GM23248 (cell line): ENCODE results near the gene KIF1B. TPM values are rescaled to one million over a fixed set of nuclear protein-coding genes. Genes with fewer than 3 reads are reported as not detected.
A peak's percentile ranks its signal among the peaks of the same experiment; 100 is the strongest.

Source experiments
- DNase-seq: peaks from one replicate; pipeline ENCODE4 v3.0.0-alpha.2; 2015
- H2AFZ ChIP-seq: fragments of 200-600 bp; sonication (generic); 2 replicates; pipeline ENCODE4 v1.6.1; 2016; ENCODE audit warnings: antibody characterized with exemption
- H3F3A ChIP-seq: fragments of 200-600 bp; sonication (generic); 2 replicates; pipeline ENCODE4 v1.6.1; 2016; ENCODE audit warnings: mild to moderate bottlenecking, antibody characterized with exemption, mixed run types; ENCODE audit not compliant: insufficient read depth
- H3K27ac ChIP-seq: fragments of 200-600 bp; sonication (generic); 2 replicates; pipeline ENCODE4 v1.5.1; 2016; ENCODE audit warnings: mild to moderate bottlenecking
- H3K27me3 ChIP-seq: fragments of 200-600 bp; sonication (generic); replicated peaks from 2 replicates; pipeline ENCODE4 v1.6.1; 2016; ENCODE audit warnings: mild to moderate bottlenecking; ENCODE audit not compliant: insufficient read depth
- H3K36me3 ChIP-seq: fragments of 200-600 bp; sonication (generic); 2 replicates; pipeline ENCODE4 v1.6.1; 2016; ENCODE audit warnings: low read depth, mild to moderate bottlenecking
- H3K4me1 ChIP-seq: fragments of 200-600 bp; sonication (generic); 2 replicates; pipeline ENCODE4 v1.6.1; 2016; ENCODE audit warnings: mild to moderate bottlenecking; ENCODE audit not compliant: insufficient read depth
- H3K4me2 ChIP-seq: fragments of 200-600 bp; sonication (generic); one replicate; pipeline ENCODE4 v1.6.1; 2016; ENCODE audit warnings: mild to moderate bottlenecking; ENCODE audit not compliant: unreplicated experiment
- H3K4me3 ChIP-seq: fragments of 200-600 bp; sonication (generic); 2 replicates; pipeline ENCODE4 v1.5.1; 2016; ENCODE audit warnings: mild to moderate bottlenecking
- H3K79me2 ChIP-seq: fragments of 200-600 bp; sonication (generic); 2 replicates; pipeline ENCODE4 v1.6.1; 2016; ENCODE audit warnings: mild to moderate bottlenecking; ENCODE audit not compliant: insufficient read depth
- H3K9ac ChIP-seq: fragments of 200-600 bp; sonication (generic); 2 replicates; pipeline ENCODE4 v1.6.1; 2016; ENCODE audit warnings: mild to moderate bottlenecking
- H3K9me2 ChIP-seq: fragments of 200-600 bp; sonication (generic); 2 replicates; pipeline ENCODE4 v1.6.1; 2016; ENCODE audit warnings: mixed run types, mild to moderate bottlenecking, moderate library complexity; ENCODE audit not compliant: insufficient read depth
- H3K9me3 ChIP-seq: fragments of 200-600 bp; sonication (generic); one replicate; pipeline ENCODE4 v1.6.1; 2017; ENCODE audit warnings: low read depth
- H4K20me1 ChIP-seq: fragments of 200-600 bp; sonication (generic); 2 replicates; pipeline ENCODE4 v1.6.0; 2016; ENCODE audit not compliant: insufficient read depth
- EZH2 ChIP-seq: fragments of 200-600 bp; sonication (generic); IDR thresholded peaks from 2 replicates; pipeline ENCODE4 v1.6.1; 2018; ENCODE audit warnings: antibody characterized with exemption, mild to moderate bottlenecking; ENCODE audit not compliant: insufficient read depth, poor library complexity, severe bottlenecking
- EZH2phosphoT487 ChIP-seq: fragments of 200-600 bp; sonication (generic); IDR thresholded peaks from 2 replicates; pipeline ENCODE4 v1.6.1; 2018; ENCODE audit warnings: antibody characterized with exemption, moderate library complexity, mild to moderate bottlenecking, low read depth; ENCODE audit not compliant: insufficient read depth
- WGBS, 2 experiments: methylation state at CpG; one replicate each; pipeline ENCODE4 v1.1.6; 2015 to 2017; ENCODE audit warnings: low lambda C conversion rate in 2 of 2, low coverage in 1 of 2; ENCODE audit errors: missing lambda C conversion rate in 2 of 2; 5-methylcytosine and 5-hydroxymethylcytosine counted together
- in situ Hi-C: fragments of 300-500 bp; cut with MboI; formaldehyde crosslinking; loops from 2 replicates; pipeline ENCODE4 v1.15.0; 2020
- polyA plus RNA-seq: library from polyadenylated mRNA; unstranded; fragments of >200 nt; fragmentation: Nextera tagmentation; extraction: Ambion mirVana; gene quantifications from 2 replicates; pipeline ENCODE4 v1.2.1, GENCODE V29; 2016
- total RNA-seq: library from RNA; depleted of rRNA; stranded (reverse); fragments of >200 nt; shearing (Covaris generic); gene quantifications from 2 replicates; pipeline ENCODE4 v1.2.3, GENCODE V29; 2014

The KIF1B gene
- total and polyA plus RNA-seq, 2 experiments from 2014 or later: 14.8 to 24.8 TPM

GRCh38 chr1:10400013-10400412 is 189.6 kb downstream of the KIF1B start:
- no peak for DNase-seq
- Histone ChIP-seq H3K27me3 (no peaks in the 10 kb centered on the region), H3K4me1 (peaks cover 38% of the 10 kb centered on the region), H3K4me2 (peak overlapping the region; percentile 93), H4K20me1 (no peaks in the 10 kb centered on the region), H2AFZ (peak overlapping the region; percentile 77), H3K27ac (peak overlapping the region; percentile 57), H3K9me3 (no peaks in the 10 kb centered on the region), H3K36me3 (peaks cover 10% of the 10 kb centered on the region; the same call in 1 of the 2 replicates), H3K79me2 (peaks cover 24% of the 10 kb centered on the region), H3K9me2 (no peaks in the 10 kb centered on the region), H3K9ac (peak overlapping the region; percentile 80), H3F3A (peaks cover 27% of the 10 kb centered on the region), H3K4me3 (peak overlapping the region; percentile 83)
- TF ChIP-seq EZH2phosphoT487: no peak
- no peak for TF ChIP-seq EZH2
- 24 to 27% methylated on average over 8 of the region's 8 CpGs for WGBS, 2 experiments
- in situ Hi-C loops: no loop called here

- Histone ChIP-seq H4K20me1 (no peaks in the 10 kb centered on the region), H3K9ac (0 out of 2 replicates have a peak overlapping the region, but pooled peaks have one; percentile 80), H3K4me3 (no peak overlapping the region), H3K9me3 (no peaks in the 10 kb centered on the region), H3K27me3 (no peaks in the 10 kb centered on the region), H3K9me2 (no peaks in the 10 kb centered on the region), H3K79me2 (peaks cover 24% of the 10 kb centered on the region), H2AFZ (no peak overlapping the region), H3F3A (peaks cover 27% of the 10 kb centered on the region), H3K4me2 (peak overlapping the region; percentile 93), H3K36me3 (peaks cover 14% of the 10 kb centered on the region), H3K27ac (peak overlapping the region; percentile 30; the same call in 1 of the 2 replicates), H3K4me1 (peaks cover 38% of the 10 kb centered on the region)
- in situ Hi-C loops: no loop called here
- TF ChIP-seq EZH2 (no peak), EZH2phosphoT487 (no peak)
- DNase-seq: peak; percentile 66
- WGBS, 2 experiments: 44 to 59% methylated on average over 1 of the region's 1 CpG
These were observed 190.9 kb downstream of the KIF1B start for GRCh38 chr1:10401281-10401680.

- Histone ChIP-seq H3K9me2 (no peaks in the 10 kb centered on the region), H3F3A (peaks cover 27% of the 10 kb centered on the region), H3K36me3 (peaks cover 19% of the 10 kb centered on the region), H3K4me1 (peaks cover 38% of the 10 kb centered on the region), H3K79me2 (peaks cover 24% of the 10 kb centered on the region), H2AFZ (no peak overlapping the region), H3K27ac (peak overlapping the region; percentile 62), H3K9me3 (no peaks in the 10 kb centered on the region), H4K20me1 (no peaks in the 10 kb centered on the region), H3K4me2 (no peak overlapping the region), H3K27me3 (no peaks in the 10 kb centered on the region), H3K9ac (no peak overlapping the region), H3K4me3 (no peak overlapping the region)
- in situ Hi-C loops: no loop called here
- peak; percentile 25 for DNase-seq
- TF ChIP-seq EZH2 (no peak), EZH2phosphoT487 (no peak)
- WGBS, 2 experiments: 97 to 99% methylated on average over 9 of the region's 9 CpGs
These were observed 192.4 kb downstream of the KIF1B start for GRCh38 chr1:10402729-10403274.

GRCh38 chr1:10407201-10407600 is 196.8 kb downstream of the KIF1B start:
- Histone ChIP-seq H3K9me2 (no peaks in the 10 kb centered on the region), H3F3A (peaks cover 12% of the 10 kb centered on the region; the same call in 1 of the 2 replicates), H3K9ac (no peak overlapping the region), H3K36me3 (peaks cover 39% of the 10 kb centered on the region), H4K20me1 (no peaks in the 10 kb centered on the region), H3K27ac (no peak overlapping the region), H3K79me2 (0 out of 2 replicates have a peak, but pooled peaks cover under 1% of the 10 kb centered on the region), H3K4me1 (peaks cover 14% of the 10 kb centered on the region), H3K27me3 (no peaks in the 10 kb centered on the region), H3K9me3 (no peaks in the 10 kb centered on the region), H3K4me3 (no peak overlapping the region), H2AFZ (no peak overlapping the region), H3K4me2 (no peak overlapping the region)
- in situ Hi-C loops: no loop called here
- no peak for DNase-seq
- TF ChIP-seq EZH2phosphoT487: no peak
- no peak for TF ChIP-seq EZH2
- WGBS, 2 experiments: 100% methylated on average over 2 of the region's 2 CpGs
